PC-3 (cell line): ENCODE results near the gene NPBWR2.

Source experiments
- EZH2 ChIP-seq: fragments of 300-600 bp; sonication (generic); IDR thresholded peaks from one replicate; pipeline ENCODE4 v1.6.1; 2017; ENCODE audit warnings: antibody characterized with exemption, mild to moderate bottlenecking, low read length; ENCODE audit not compliant: unreplicated experiment
- EZH2phosphoT487 ChIP-seq: fragments of 300-600 bp; sonication (generic); IDR thresholded peaks from 2 replicates; pipeline ENCODE4 v1.6.1; 2018; ENCODE audit warnings: mild to moderate bottlenecking, antibody characterized with exemption, low read length, borderline replicate concordance
- TF ChIP-seq, protein P1 (sequence below): fragments of 300-600 bp; sonication (generic); conservative IDR thresholded peaks from 2 replicates; pipeline ENCODE4 v1.5.1; 2017; ENCODE audit warnings: antibody characterized with exemption, low read depth, mild to moderate bottlenecking, low read length

DNA sequence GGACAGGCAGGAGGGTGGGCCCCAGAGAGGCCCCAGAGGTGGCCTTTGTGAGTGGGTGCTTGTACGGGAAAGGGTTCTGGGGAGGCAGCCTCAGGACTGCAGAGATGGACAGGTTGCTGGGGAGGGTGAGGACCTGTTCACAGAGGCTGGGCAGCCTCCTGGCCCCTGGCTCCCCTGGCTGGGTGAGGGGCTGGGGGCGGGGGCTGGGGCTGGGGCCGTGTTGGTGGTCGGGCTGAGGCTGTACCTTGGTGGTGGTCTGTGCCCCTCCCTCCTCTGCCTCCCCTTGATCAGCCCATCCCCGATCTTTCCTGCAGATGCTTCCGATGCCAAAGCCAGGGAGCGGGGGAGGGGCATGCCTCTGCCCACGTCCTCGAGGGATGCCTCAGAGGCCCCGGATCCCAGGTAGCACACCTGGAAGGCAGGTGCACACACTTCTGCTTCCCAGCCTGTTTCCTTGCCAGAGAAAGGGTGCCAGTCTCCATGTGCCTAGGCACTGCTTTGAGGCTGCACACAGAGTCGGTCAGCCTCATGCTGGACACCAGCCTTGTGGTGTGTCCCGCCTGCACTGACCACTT lies 39.5 kb downstream of the NPBWR2 start:
- TF ChIP-seq, protein P1, sequence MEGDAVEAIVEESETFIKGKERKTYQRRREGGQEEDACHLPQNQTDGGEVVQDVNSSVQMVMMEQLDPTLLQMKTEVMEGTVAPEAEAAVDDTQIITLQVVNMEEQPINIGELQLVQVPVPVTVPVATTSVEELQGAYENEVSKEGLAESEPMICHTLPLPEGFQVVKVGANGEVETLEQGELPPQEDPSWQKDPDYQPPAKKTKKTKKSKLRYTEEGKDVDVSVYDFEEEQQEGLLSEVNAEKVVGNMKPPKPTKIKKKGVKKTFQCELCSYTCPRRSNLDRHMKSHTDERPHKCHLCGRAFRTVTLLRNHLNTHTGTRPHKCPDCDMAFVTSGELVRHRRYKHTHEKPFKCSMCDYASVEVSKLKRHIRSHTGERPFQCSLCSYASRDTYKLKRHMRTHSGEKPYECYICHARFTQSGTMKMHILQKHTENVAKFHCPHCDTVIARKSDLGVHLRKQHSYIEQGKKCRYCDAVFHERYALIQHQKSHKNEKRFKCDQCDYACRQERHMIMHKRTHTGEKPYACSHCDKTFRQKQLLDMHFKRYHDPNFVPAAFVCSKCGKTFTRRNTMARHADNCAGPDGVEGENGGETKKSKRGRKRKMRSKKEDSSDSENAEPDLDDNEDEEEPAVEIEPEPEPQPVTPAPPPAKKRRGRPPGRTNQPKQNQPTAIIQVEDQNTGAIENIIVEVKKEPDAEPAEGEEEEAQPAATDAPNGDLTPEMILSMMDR: no peak
- TF ChIP-seq EZH2phosphoT487 (no peak), EZH2 (no peak)
